ENCODE data around the gene GLRA1.
"Not testable (repeated sequence)": the region's sequence is repeated elsewhere in the genome, so short reads cannot be mapped to it uniquely, and the experiment has no call there.

Gene GLRA1

DNA sequence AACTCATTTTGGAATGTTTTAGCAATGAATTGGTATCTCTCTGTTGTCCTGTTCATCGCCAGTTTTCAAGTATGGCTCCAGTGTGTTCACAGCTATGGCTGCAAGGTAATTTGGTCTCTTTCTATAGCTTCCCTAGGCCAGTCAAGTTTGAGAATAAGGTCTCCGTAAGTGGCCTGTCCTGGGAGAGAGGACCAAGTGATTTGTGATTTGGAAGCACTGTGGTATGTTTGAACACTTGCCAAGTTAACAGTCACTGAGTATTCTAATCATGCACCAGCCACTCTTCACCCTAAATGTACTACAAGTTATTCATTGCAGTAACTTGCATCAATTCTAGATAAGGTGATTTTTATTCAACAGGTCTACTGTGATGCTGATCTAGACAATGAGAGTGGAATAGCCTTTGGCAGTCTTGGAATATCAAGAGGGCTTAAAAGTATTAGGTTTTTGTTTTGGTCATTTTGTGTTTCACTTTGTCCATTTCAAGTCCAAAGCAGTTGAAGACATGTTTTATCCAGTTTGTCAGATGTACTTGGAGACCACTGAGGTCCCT, 111.8 kb downstream of the GLRA1 start:
- no peak for DNase-seq

- no peak for DNase-seq
Observed at GRCh38 chr5:151811593-151812321, 112.9 kb downstream of the GLRA1 start.

GRCh38 chr5:151810897-151811296, 113.8 kb downstream of the GLRA1 start:
- no peak for DNase-seq

GRCh38 chr5:151810449-151810848, 114.2 kb downstream of the GLRA1 start:
- no peak for DNase-seq

DNA sequence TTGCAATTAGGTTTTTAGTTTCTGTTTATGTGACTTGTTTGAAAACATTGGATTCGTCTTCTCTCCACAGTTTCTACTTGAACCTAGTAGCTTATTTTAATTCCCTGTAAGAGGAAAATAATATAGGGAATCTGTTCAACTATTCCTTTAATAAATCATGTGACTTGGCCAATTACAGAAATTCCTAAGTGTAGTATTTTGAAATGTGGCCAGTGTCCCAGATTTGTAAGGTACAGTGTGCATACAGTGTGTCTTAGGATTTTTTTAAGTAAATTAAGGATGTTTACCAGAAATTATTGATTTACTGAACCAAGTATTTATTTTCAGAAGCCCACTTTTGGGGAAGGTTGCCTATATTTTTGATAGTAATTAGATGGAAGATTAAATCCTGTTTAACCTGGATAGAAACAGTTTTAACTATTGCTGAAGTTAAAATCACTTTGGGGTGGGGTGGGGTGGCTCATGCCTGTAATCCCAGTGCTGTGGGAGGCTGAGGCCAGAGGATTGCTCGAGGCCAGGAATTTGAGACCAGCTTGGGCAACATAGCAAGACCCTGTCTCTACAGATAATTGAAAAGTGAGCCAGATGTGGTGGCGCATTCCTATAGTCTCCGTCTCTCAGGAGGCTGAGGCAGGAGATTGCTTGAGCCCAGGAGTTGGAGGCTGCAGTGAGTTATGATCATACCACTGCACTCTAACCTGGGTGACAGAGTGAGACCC, 116.0 kb downstream of the GLRA1 start:
- no peak for DNase-seq

GRCh38 chr5:151805414-151806223, 119.0 kb downstream of the GLRA1 start:
- no peak for DNase-seq

GRCh38 chr5:151800532-151800931, 124.1 kb downstream of the GLRA1 start:
- DNase-seq = no peak

DNA sequence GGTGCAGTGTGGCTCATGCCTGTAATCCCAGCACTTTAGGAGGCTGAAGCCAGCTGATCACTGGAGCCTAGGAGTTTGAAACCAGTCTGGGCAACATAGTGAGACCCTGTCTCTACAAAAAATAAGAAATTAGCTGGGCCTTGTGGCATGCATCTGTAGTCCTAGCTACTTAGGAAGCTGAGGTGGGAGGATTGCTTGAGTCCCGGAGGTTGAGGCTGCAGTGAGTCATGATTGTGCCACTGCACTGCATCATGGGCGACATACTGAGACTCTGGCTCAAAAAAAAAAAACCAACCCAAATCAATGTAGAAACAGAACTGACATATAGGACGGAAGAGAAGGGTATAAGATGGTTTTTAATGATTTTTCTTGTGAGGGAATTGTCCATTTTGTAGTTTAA, 125.2 kb downstream of the GLRA1 start:
- no peak for DNase-seq

- no peak for DNase-seq
Observed at GRCh38 chr5:151798674-151799073, 126.0 kb downstream of the GLRA1 start.

- no peak for DNase-seq
Observed at GRCh38 chr5:151795426-151795825, 129.2 kb downstream of the GLRA1 start.

GRCh38 chr5:151793358-151793757, 131.3 kb downstream of the GLRA1 start:
- no peak for DNase-seq

- DNase-seq = no peak
Observed at GRCh38 chr5:151787817-151788216, 136.8 kb downstream of the GLRA1 start.

- no peak for DNase-seq
Observed at GRCh38 chr5:151786468-151786867, 138.2 kb downstream of the GLRA1 start.

- DNase-seq = no peak
Observed at GRCh38 chr5:151784141-151784540, 140.5 kb downstream of the GLRA1 start.

DNA sequence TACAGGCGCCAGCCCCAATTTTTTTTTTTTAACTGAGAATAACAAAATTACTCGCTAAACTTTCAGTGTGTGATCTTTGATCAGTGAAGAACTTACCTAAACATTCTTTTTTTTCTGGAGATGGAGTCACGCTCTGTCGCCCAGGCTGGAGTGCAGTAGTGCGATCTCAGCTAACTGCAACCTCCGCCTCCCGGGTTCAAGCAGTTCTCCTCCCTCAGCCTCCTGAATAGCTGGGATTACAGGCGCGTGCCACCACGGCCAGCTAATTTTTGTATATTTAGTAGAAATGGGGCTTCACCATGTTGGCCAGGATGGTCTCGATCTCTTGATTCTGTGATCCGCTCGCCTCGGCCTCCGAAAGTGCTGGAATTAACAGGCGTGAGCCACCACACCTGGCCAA, 141.0 kb downstream of the GLRA1 start:
- DNase-seq = not testable (repeated sequence)

- no peak for DNase-seq
Observed at GRCh38 chr5:151781201-151781600, 143.4 kb downstream of the GLRA1 start.

DNA sequence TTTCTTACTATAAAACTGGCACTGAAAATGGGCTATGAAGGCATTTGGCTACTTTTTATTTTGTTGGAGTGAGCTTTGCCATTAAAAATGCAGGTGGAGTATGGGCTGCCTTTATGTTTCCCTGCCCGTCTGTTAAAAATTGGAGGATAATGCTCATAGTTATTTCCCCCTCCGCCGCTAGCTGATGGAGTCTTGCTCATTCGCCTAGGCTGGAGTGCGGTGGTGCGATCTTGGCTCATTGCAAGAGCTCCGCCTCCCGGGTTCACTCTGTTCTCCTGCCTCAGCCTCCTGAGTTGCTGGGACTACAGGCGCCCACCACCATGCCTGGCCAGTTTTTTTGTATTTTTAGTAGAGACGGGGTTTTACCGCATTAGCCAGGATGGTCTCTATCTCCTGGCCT, 144.3 kb downstream of the GLRA1 start:
- no peak for DNase-seq

- DNase-seq = no peak
Observed at GRCh38 chr5:151779531-151780125, 145.0 kb downstream of the GLRA1 start.

DNA sequence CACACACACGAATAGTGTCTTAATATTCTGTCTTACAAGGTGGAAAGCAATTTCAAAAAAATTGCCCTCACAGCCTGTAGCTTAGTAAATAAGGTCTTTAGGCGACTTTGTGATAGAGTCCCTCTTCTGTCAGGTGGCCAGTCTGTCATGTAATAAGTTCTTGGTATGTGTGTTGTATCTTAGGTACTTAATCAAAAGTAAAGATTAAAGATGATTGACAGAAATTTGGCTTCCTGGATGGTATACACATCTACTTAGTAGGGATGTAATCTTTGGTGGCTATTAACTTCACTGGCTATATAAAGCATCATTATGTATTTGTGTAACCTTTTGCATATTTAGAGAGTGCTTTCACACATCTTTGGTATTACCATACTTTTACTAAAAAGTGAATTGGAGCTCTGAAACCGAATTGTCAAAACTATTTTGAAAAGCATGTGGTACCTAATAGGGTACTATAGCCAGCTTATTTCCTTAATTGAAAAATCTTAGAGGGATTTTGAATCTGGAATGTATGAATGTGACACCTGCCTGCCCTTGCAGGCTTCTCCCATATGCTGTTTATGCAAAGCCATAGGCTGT, 149.5 kb downstream of the GLRA1 start:
- no peak for DNase-seq

- no peak for DNase-seq
Observed at GRCh38 chr5:151773951-151774350, 150.7 kb downstream of the GLRA1 start.

DNA sequence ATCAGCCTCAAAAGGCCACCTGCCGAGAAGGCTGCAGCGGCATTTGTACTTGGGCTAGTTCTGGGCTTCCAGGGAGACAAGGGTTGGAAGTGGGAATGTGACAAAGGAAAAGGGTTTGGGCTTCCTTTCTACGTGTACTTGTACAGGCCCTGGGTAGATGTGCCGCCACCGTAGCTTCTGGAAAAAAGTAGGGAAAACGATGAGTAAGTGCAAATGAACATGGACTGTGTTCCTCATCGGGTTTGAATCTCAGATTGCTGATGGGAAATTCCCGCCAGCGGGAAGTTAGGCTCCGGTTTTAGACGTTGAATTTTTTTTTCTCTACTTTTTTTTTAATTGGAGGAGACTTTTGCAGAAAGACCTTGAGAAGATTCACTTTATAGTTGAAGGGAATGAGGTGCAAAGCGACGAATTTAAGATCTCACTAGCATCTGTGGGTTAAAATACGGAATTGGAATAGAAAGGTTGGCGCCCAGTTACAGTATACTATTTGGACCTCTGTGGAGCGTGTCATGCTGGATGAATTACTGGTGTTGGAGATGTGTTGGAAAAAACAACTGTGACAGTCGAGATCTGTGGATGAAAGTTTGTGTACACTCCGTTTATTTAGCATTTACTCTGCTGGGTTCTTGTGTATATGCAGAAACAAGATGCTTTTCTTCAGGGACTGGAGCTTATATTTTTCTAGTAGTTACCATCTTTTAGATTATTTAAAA, 151.6 kb downstream of the GLRA1 start:
- no peak for DNase-seq
